SK-N-SH treated with all-trans-retinoic acid at 6 μM for 48 hours (cell line): ENCODE measurements around the gene PACC1.

ENCODE experiments used
- CREB5 ChIP-seq: fragments of 250-450 bp; sonication (Bioruptor Pico); IDR thresholded peaks from 2 replicates; pipeline ENCODE4 v1.5.1; 2020; ENCODE audit warnings: low read depth, mild to moderate bottlenecking, moderate library complexity
- ZNF8 ChIP-seq: fragments of 450-650 bp; formaldehyde crosslinking; IDR thresholded peaks from 2 replicates; pipeline ENCODE4 v1.5.0; 2020; ENCODE audit warnings: mild to moderate bottlenecking, moderate library complexity

- TF ChIP-seq ZNF8 = no peak
- no peak for TF ChIP-seq CREB5 (CRISPR knock-in tag)
Observed at GRCh38 chr1:212447478-212447877, 32.8 kb upstream of the PACC1 start.
